Liver (tissue), 9 donors: ENCODE measurements around the gene BIK. TPM values are rescaled to one million over a fixed set of nuclear protein-coding genes. Genes with fewer than 3 reads are reported as not detected.

Experiments
- DNase-seq: peaks from one replicate; pipeline ENCODE4 v3.0.0-alpha.2; 2017; ENCODE audit warnings: low spot score
- H3K27ac ChIP-seq, 2 donors: one replicate each; pipeline ENCODE4 v1.7.0; 2013; ENCODE audit warnings: inconsistent platforms in 2 of 2, low read length in 2 of 2, control low read depth in 1 of 2, low read depth in 1 of 2, mild to moderate bottlenecking in 1 of 2
- H3K27me3 ChIP-seq, 4 donors: one replicate each; pipeline versions ENCODE4 v1.6.1 to v1.7.0; 2013; ENCODE audit warnings: low read length in 3 of 4, inconsistent platforms in 1 of 4, mild to moderate bottlenecking in 1 of 4, moderate library complexity in 1 of 4; ENCODE audit not compliant: control insufficient read depth in 4 of 4, insufficient read depth in 4 of 4
- H3K36me3 ChIP-seq, 4 donors: one replicate each; pipeline versions ENCODE4 v1.6.1 to v1.7.0; 2013; ENCODE audit warnings: low read length in 3 of 4, mild to moderate bottlenecking in 3 of 4, low read depth in 1 of 4, moderate library complexity in 1 of 4; ENCODE audit not compliant: control insufficient read depth in 4 of 4, insufficient read depth in 3 of 4
- H3K4me1 ChIP-seq, 4 donors: one replicate each; pipeline versions ENCODE4 v1.6.1 to v1.7.0; 2013; ENCODE audit warnings: low read length in 3 of 4, mild to moderate bottlenecking in 3 of 4, moderate library complexity in 1 of 4; ENCODE audit not compliant: control insufficient read depth in 4 of 4, insufficient read depth in 4 of 4
- H3K4me3 ChIP-seq, 3 donors: one replicate each; pipeline versions ENCODE4 v1.6.1 to v1.7.0; 2013; ENCODE audit warnings: low read length in 3 of 3, control low read depth in 1 of 3, low read depth in 1 of 3, mild to moderate bottlenecking in 1 of 3
- H3K9ac ChIP-seq, 2 donors: one replicate each; pipeline ENCODE4 v1.7.0; 2013; ENCODE audit warnings: low read length in 2 of 2, mild to moderate bottlenecking in 2 of 2, moderate library complexity in 2 of 2, control low read depth in 1 of 2, low read depth in 1 of 2
- H3K9me3 ChIP-seq, 4 donors: one replicate each; pipeline versions ENCODE4 v1.6.1 to v1.7.0; 2013; ENCODE audit warnings: low read length in 3 of 4; ENCODE audit not compliant: control insufficient read depth in 4 of 4
- ATF3 ChIP-seq: IDR thresholded peaks from 2 replicates; pipeline ENCODE4 v1.6.1; 2016; ENCODE audit warnings: antibody characterized with exemption
- CTCF ChIP-seq: fragments of 150-350 bp; IDR thresholded peaks from 2 replicates; pipeline ENCODE4 v1.5.1; 2017; ENCODE audit warnings: improper control_type of control experiment, low read depth, low read length; ENCODE audit not compliant: missing input control
- EGR1 ChIP-seq, 2 donors: IDR thresholded peaks; 2 replicates each; pipeline ENCODE4 v1.6.1; 2016 to 2018; ENCODE audit warnings: antibody characterized with exemption in 2 of 2, low read depth in 2 of 2
- FOXA1 ChIP-seq: IDR thresholded peaks from 2 replicates; pipeline ENCODE4 v1.6.1; 2016; ENCODE audit warnings: antibody characterized with exemption
- FOXA2 ChIP-seq: IDR thresholded peaks from 2 replicates; pipeline ENCODE4 v1.6.1; 2016; ENCODE audit warnings: antibody characterized with exemption
- GABPA ChIP-seq, 2 donors: IDR thresholded peaks in 1 of 2; conservative IDR thresholded peaks in 1 of 2; 2 replicates each; pipeline ENCODE4 v1.6.1; 2016; ENCODE audit warnings: antibody characterized with exemption in 2 of 2, mild to moderate bottlenecking in 1 of 2, moderate library complexity in 1 of 2
- HNF4A ChIP-seq, 2 donors: conservative IDR thresholded peaks; 2 replicates each; pipeline ENCODE4 v1.6.1; 2016; ENCODE audit warnings: antibody characterized with exemption in 2 of 2, mild to moderate bottlenecking in 2 of 2
- HNF4G ChIP-seq: IDR thresholded peaks from 2 replicates; pipeline ENCODE4 v1.6.1; 2016; ENCODE audit warnings: antibody characterized with exemption
- JUND ChIP-seq, 2 donors: IDR thresholded peaks; 2 replicates each; pipeline ENCODE4 v1.6.1; 2016; ENCODE audit warnings: antibody characterized with exemption in 2 of 2
- MAX ChIP-seq: IDR thresholded peaks from 2 replicates; pipeline ENCODE4 v1.6.1; 2016; ENCODE audit warnings: antibody characterized with exemption
- NR2F2 ChIP-seq: IDR thresholded peaks from 2 replicates; pipeline ENCODE4 v1.6.1; 2016; ENCODE audit warnings: antibody characterized with exemption
- RAD21 ChIP-seq, 2 donors: IDR thresholded peaks; 2 replicates each; pipeline ENCODE4 v1.6.1; 2016; ENCODE audit warnings: antibody characterized with exemption in 2 of 2, mild to moderate bottlenecking in 2 of 2
- REST ChIP-seq: IDR thresholded peaks from 2 replicates; pipeline ENCODE4 v1.6.1; 2016; ENCODE audit warnings: antibody characterized with exemption, mild to moderate bottlenecking
- RXRA ChIP-seq, 2 donors: IDR thresholded peaks; 2 replicates each; pipeline ENCODE4 v1.6.1; 2017 to 2018; ENCODE audit warnings: antibody characterized with exemption in 2 of 2, mild to moderate bottlenecking in 1 of 2
- SP1 ChIP-seq: IDR thresholded peaks from 2 replicates; pipeline ENCODE4 v1.6.1; 2018; ENCODE audit warnings: antibody characterized with exemption, mild to moderate bottlenecking
- TAF1 ChIP-seq: conservative IDR thresholded peaks from 2 replicates; pipeline ENCODE4 v1.6.1; 2016; ENCODE audit warnings: antibody characterized with exemption, mild to moderate bottlenecking
- YY1 ChIP-seq: IDR thresholded peaks from 2 replicates; pipeline ENCODE4 v1.6.1; 2016; ENCODE audit warnings: antibody characterized with exemption, mild to moderate bottlenecking
- ZBTB33 ChIP-seq: IDR thresholded peaks from 2 replicates; pipeline ENCODE4 v1.6.1; 2016; ENCODE audit warnings: antibody characterized with exemption
- WGBS: extraction: QIAGEN DNeasy Blood & Tissue Kit; methylation state at CpG from one replicate; pipeline ENCODE4 v1.1.7; 2013; 5-methylcytosine and 5-hydroxymethylcytosine counted together
- polyA plus RNA-seq, 2 donors: library from polyadenylated mRNA; stranded (reverse) in 1 of 2; unstranded in 1 of 2; fragments of 200-250 nt in 1 of 2; fragments of >200 nt in 1 of 2; fragmentation: Nextera tagmentation in 1 of 2; extraction: Ambion mirVana in 1 of 2; gene quantifications; one replicate each; pipeline versions ENCODE4 v1.2.1 to v1.2.3, GENCODE V29; 2013 to 2015
- total RNA-seq, 2 donors: library from RNA; depleted of rRNA; stranded (reverse); fragments of >200 nt; gene quantifications; one replicate each; pipeline ENCODE4 v1.2.3, GENCODE V29; 2014
- donor health status: healthy.
- donor health status: healthy.
- donor health status: healthy.
- donor health status: healthy.
- donor health status: healthy.

BIK gene
- total and polyA plus RNA-seq, 4 donors: 0.23 to 0.89 (median 0.33) TPM; not detected in 1

- TF ChIP-seq TAF1 (no peak), MAX (no peak), RAD21 (IDR thresholded peaks at IDR 0.05) (no peak), NR2F2 (no peak), FOXA2 (no peak), JUND (IDR thresholded peaks at IDR 0.05) (no peak), EGR1 (IDR thresholded peaks at IDR 0.05; ENCODE audit: low read depth in 2 of 2) (no peak), YY1 (no peak), SP1 (no peak), RXRA (IDR thresholded peaks at IDR 0.05) (no peak), ATF3 (no peak), HNF4A (conservative IDR thresholded peaks at IDR 0.05) (no peak)
Observed at GRCh38 chr22:43114958-43115357, 4.4 kb downstream of the BIK start (continued).

GRCh38 chr22:43116932-43117331 is 6.4 kb downstream of the BIK start:
- H3K4me3 ChIP-seq: no peak overlapping the region
- H3K27me3 ChIP-seq: no peaks in the 10 kb centered on the region
- no peak for DNase-seq
- no peak overlapping the region for H3K9ac ChIP-seq
- H3K27ac ChIP-seq: no peak overlapping the region
- H3K4me1 ChIP-seq: peaks cover 0 to 8% (median 4%) of the 10 kb centered on the region in 4 donors
- H3K9me3 ChIP-seq: no peaks in the 10 kb centered on the region
- TF ChIP-seq HNF4A (conservative IDR thresholded peaks at IDR 0.05) (no peak), FOXA2 (no peak), SP1 (no peak), CTCF (no peak), HNF4G (no peak), NR2F2 (no peak), FOXA1 (no peak), YY1 (no peak), MAX (no peak), ZBTB33 (no peak), RAD21 (IDR thresholded peaks at IDR 0.05) (no peak), ATF3 (no peak), GABPA (IDR thresholded peaks at IDR 0.05 in 1 of 2, conservative IDR thresholded peaks at IDR 0.05 in 1 of 2) (no peak), JUND (IDR thresholded peaks at IDR 0.05) (no peak), TAF1 (no peak), REST (no peak), RXRA (IDR thresholded peaks at IDR 0.05) (no peak)
- WGBS: 92% methylated on average over 7 of the region's 7 CpGs
- no peaks in the 10 kb centered on the region for H3K36me3 ChIP-seq
